Common myeloid progenitor, CD34-positive (primary cell): ENCODE measurements around the gene SUMF1.

Source experiments
- CTCF ChIA-PET: fragments of 350-600 bp; sonication (Branson Sonifier 250); formaldehyde crosslinking; loops from one replicate; lab custom pipeline; 2021; ENCODE audit warnings: antibody characterized with exemption; lab: Charles Lee
- POLR2A ChIA-PET: fragments of 350-600 bp; sonication (Branson Sonifier 250); formaldehyde crosslinking; loops from one replicate; lab custom pipeline; 2021; ENCODE audit warnings: antibody characterized with exemption; lab: Charles Lee
- DNase-seq, 3 donors: peaks; one replicate each; pipeline versions ENCODE4 v3.0.0 to v3.0.0-alpha.2; 2013
- H3K27ac ChIP-seq, 2 experiments: 1 replicate in 1 of 2; 2 replicates in 1 of 2; pipeline ENCODE4 v1.7.0; 2013; ENCODE audit warnings: inconsistent platforms in 2 of 2, low read length in 2 of 2, mild to moderate bottlenecking in 2 of 2, low read depth in 1 of 2, moderate library complexity in 1 of 2; ENCODE audit not compliant: severe bottlenecking in 2 of 2, insufficient read depth in 1 of 2, poor library complexity in 1 of 2
- H3K27me3 ChIP-seq, 5 experiments: replicated peaks in 2 of 5; 1 replicate in 3 of 5; 2 replicates in 2 of 5; pipeline versions ENCODE4 v1.6.1 to v1.7.0; 2013; ENCODE audit warnings: low read length in 4 of 5, mild to moderate bottlenecking in 2 of 5, moderate library complexity in 2 of 5, inconsistent platforms in 1 of 5; ENCODE audit not compliant: insufficient read depth in 5 of 5, control insufficient read depth in 4 of 5
- H3K36me3 ChIP-seq, 4 experiments: 1 replicate in 2 of 4; 2 replicates in 2 of 4; pipeline versions ENCODE4 v1.6.1 to v1.7.0; 2013; ENCODE audit warnings: low read length in 3 of 4, control low read depth in 1 of 4, mild to moderate bottlenecking in 1 of 4; ENCODE audit not compliant: control insufficient read depth in 4 of 4, insufficient read depth in 4 of 4
- H3K4me1 ChIP-seq, 4 experiments: 1 replicate in 3 of 4; 2 replicates in 1 of 4; pipeline versions ENCODE4 v1.6.1 to v1.7.1; 2013; ENCODE audit warnings: low read length in 3 of 4, mild to moderate bottlenecking in 3 of 4, control low read depth in 1 of 4, inconsistent platforms in 1 of 4, moderate library complexity in 1 of 4; ENCODE audit not compliant: control insufficient read depth in 4 of 4, insufficient read depth in 4 of 4; ENCODE audit errors: control extremely low read depth in 1 of 4
- H3K4me3 ChIP-seq, 7 experiments: 1 replicate in 4 of 7; 2 replicates in 3 of 7; pipeline versions ENCODE4 v1.5.1 to v1.7.0; 2013; ENCODE audit warnings: mild to moderate bottlenecking in 7 of 7, low read length in 6 of 7, moderate library complexity in 6 of 7, inconsistent platforms in 2 of 7, low read depth in 2 of 7, control low read depth in 1 of 7; ENCODE audit not compliant: insufficient read depth in 4 of 7, control insufficient read depth in 1 of 7; ENCODE audit errors: extremely low read depth in 1 of 7
- H3K9me3 ChIP-seq, 5 experiments: 1 replicate in 4 of 5; 2 replicates in 1 of 5; pipeline versions ENCODE4 v1.6.1 to v1.7.1; 2013; ENCODE audit warnings: low read length in 4 of 5, mild to moderate bottlenecking in 2 of 5, inconsistent platforms in 1 of 5, low read depth in 1 of 5, moderate library complexity in 1 of 5; ENCODE audit not compliant: control insufficient read depth in 4 of 5, insufficient read depth in 2 of 5; ENCODE audit errors: control extremely low read depth in 1 of 5
- WGBS: methylation state at CpG from one replicate; pipeline ENCODE4 v1.1.5; 2013; ENCODE audit not compliant: insufficient coverage; 5-methylcytosine and 5-hydroxymethylcytosine counted together

The SUMF1 gene

GRCh38 chr3:4351872-4352271 lies 115.2 kb downstream of the SUMF1 start:
- POLR2A ChIA-PET = interaction anchor here (1.7 kb wide), 1 partner anchor 141 kb away, joined by 8 read pairs; the partner anchor contains the start of gene ITPR1

GRCh38 chr3:4351164-4351855 lies 115.8 kb downstream of the SUMF1 start:
- peak; percentile 66 to 85 (median 85) for DNase-seq
- Histone ChIP-seq H3K27me3 (no peaks in the 10 kb centered on the region), H3K36me3 (no peaks in the 10 kb centered on the region), H3K4me3 (peak overlapping the region in 5 of 7 experiments; percentile 59 to 83 (median 75)), H3K9me3 (no peaks in the 10 kb centered on the region), H3K4me1 (peaks cover 4 to 18% (median 15%) of the 10 kb centered on the region in 4 experiments), H3K27ac (peak overlapping the region; percentile 18 to 77)
- 2% methylated on average over 6 of the region's 11 CpGs for whole genome bisulfite sequencing
- ChIA-PET CTCF (interaction anchor here (0.6 to 6.4 kb wide), 42 partner anchors 10 to 700 kb away, joined by 3 to 64 read pairs (median 4); partner anchors contain the start of gene ITPR1), POLR2A (interaction anchor here (1.1 to 1.7 kb wide), 3 partner anchors 142 to 157 kb away, joined by 4 to 8 read pairs (median 5); partner anchors contain the start of gene ITPR1)

More at GRCh38 chr3:4351872-4352271, 115.2 kb downstream of the SUMF1 start:
- Histone ChIP-seq H3K4me1 (peaks cover 4 to 18% (median 15%) of the 10 kb centered on the region in 4 experiments), H3K36me3 (no peaks in the 10 kb centered on the region), H3K27ac (peak overlapping the region in 1 of 2 experiments; percentile 77), H3K27me3 (no peaks in the 10 kb centered on the region), H3K4me3 (peak overlapping the region in 2 of 7 experiments; percentile 63 to 81), H3K9me3 (no peaks in the 10 kb centered on the region)
- no peak for DNase-seq
- 100% methylated on average over 4 of the region's 4 CpGs for WGBS
- CTCF ChIA-PET = interaction anchor here (0.9 to 6.4 kb wide), 11 partner anchors 10 to 285 kb away, joined by 3 to 64 read pairs (median 10); partner anchors contain the start of gene ITPR1

- Histone ChIP-seq H3K4me1 (peaks cover 4 to 14% (median 12%) of the 10 kb centered on the region in 4 experiments), H3K27ac (peak overlapping the region in 1 of 2 experiments; percentile 77), H3K4me3 (peak overlapping the region in 5 of 7 experiments; percentile 59 to 83 (median 75)), H3K9me3 (no peaks in the 10 kb centered on the region), H3K36me3 (no peaks in the 10 kb centered on the region), H3K27me3 (no peaks in the 10 kb centered on the region)
- DNase-seq = peak; percentile 85 to 92 (median 89)
- WGBS = no CpG with 5 or more reads among the region's 2 CpGs
- CTCF ChIA-PET = interaction anchor here (0.6 to 6.4 kb wide), 48 partner anchors 9 to 709 kb away, joined by 3 to 64 read pairs (median 4); partner anchors contain the start of gene ITPR1
- POLR2A ChIA-PET = interaction anchor here (1.1 to 1.7 kb wide), 3 partner anchors 142 to 157 kb away, joined by 4 to 8 read pairs (median 5); partner anchors contain the start of gene ITPR1
Measured at GRCh38 chr3:4350789-4351163, 116.3 kb downstream of the SUMF1 start.

GRCh38 chr3:4343258-4343657 lies 123.8 kb downstream of the SUMF1 start:
- H3K9me3 ChIP-seq = peaks cover 0 to 2% (median 0%) of the 10 kb centered on the region in 5 experiments
- peaks cover 0 to 2% (median 0%) of the 10 kb centered on the region in 4 experiments for H3K36me3 ChIP-seq
- WGBS = 100% methylated on average over 1 of the region's 1 CpG
- no peak for DNase-seq
- CTCF ChIA-PET = interaction anchor here (0.7 to 1.9 kb wide), 6 partner anchors 9 to 293 kb away, joined by 3 to 4 read pairs (median 4); no protein-coding TSS in a partner anchor
- POLR2A ChIA-PET = no interaction called here
- no peaks in the 10 kb centered on the region for H3K27me3 ChIP-seq
- H3K27ac ChIP-seq = no peak overlapping the region
- no peak overlapping the region for H3K4me3 ChIP-seq
- peaks cover 3 to 17% (median 10%) of the 10 kb centered on the region in 4 experiments for H3K4me1 ChIP-seq

- ChIA-PET CTCF (interaction anchor here (1.4 to 3.0 kb wide), 2 partner anchors 10 to 12 kb away, joined by 5 to 23 read pairs; no protein-coding TSS in a partner anchor), POLR2A (no interaction called here)
- Histone ChIP-seq H3K27me3 (no peaks in the 10 kb centered on the region), H3K4me1 (peaks cover 3 to 17% (median 10%) of the 10 kb centered on the region in 4 experiments), H3K27ac (peak overlapping the region; percentile 30 to 69), H3K36me3 (peaks cover 0 to 2% (median 0%) of the 10 kb centered on the region in 4 experiments), H3K4me3 (no peak overlapping the region), H3K9me3 (peaks cover 0 to 2% (median 0%) of the 10 kb centered on the region in 5 experiments)
- no peak for DNase-seq
Measured at GRCh38 chr3:4341336-4341675, 125.8 kb downstream of the SUMF1 start.

GRCh38 chr3:4340411-4341335 lies 126.4 kb downstream of the SUMF1 start:
- POLR2A ChIA-PET = no interaction called here
- CTCF ChIA-PET = interaction anchor here (0.6 to 3.0 kb wide), 3 partner anchors 11 to 1039 kb away, joined by 3 to 23 read pairs (median 3); no protein-coding TSS in a partner anchor
- Histone ChIP-seq H3K36me3 (peaks cover 0 to 2% (median 0%) of the 10 kb centered on the region in 4 experiments), H3K27ac (peak overlapping the region; percentile 30 to 69), H3K27me3 (no peaks in the 10 kb centered on the region), H3K4me1 (peaks cover 3 to 17% (median 10%) of the 10 kb centered on the region in 4 experiments), H3K4me3 (peak overlapping the region in 6 of 7 experiments; percentile 11 to 64 (median 42)), H3K9me3 (peaks cover 0 to 2% (median 0%) of the 10 kb centered on the region in 5 experiments)
- 16% methylated on average over 4 of the region's 6 CpGs for WGBS
- peak; percentile 71 to 94 (median 92) for DNase-seq
